Activated CD4-positive, alpha-beta T cell treated with anti-CD3 and anti-CD28 coated beads, Interleukin-2, amount 50 U/mL, for 48 hours (primary cell): Measurements from ENCODE around the gene PAX8.

Source experiments
- DNase-seq, 2 experiments: peaks; one replicate each; pipeline ENCODE4 v3.0.0-alpha.2; 2020

Gene PAX8

GRCh38 chr2:113236367-113237159 is 42.2 kb downstream of the PAX8 start:
- no peak for DNase-seq

GRCh38 chr2:113235347-113236226 is 43.1 kb downstream of the PAX8 start:
- peak; percentile 59 to 68 for DNase-seq

GRCh38 chr2:113234721-113235346 is 43.9 kb downstream of the PAX8 start:
- DNase-seq = no peak

- DNase-seq = no peak
Observed at GRCh38 chr2:113233593-113234550, 44.8 kb downstream of the PAX8 start.

- no peak for DNase-seq
Observed at GRCh38 chr2:113232740-113233139, 46.0 kb downstream of the PAX8 start.

- DNase-seq = no peak
Observed at GRCh38 chr2:113232123-113232522, 46.6 kb downstream of the PAX8 start.

- no peak for DNase-seq
Observed at GRCh38 chr2:113231064-113231463, 47.7 kb downstream of the PAX8 start.

GRCh38 chr2:113230531-113230930 is 48.2 kb downstream of the PAX8 start:
- DNase-seq = no peak

- DNase-seq = no peak
Observed at GRCh38 chr2:113229795-113230194, 48.9 kb downstream of the PAX8 start.

- no peak for DNase-seq
Observed at GRCh38 chr2:113228991-113229716, 49.6 kb downstream of the PAX8 start.

GRCh38 chr2:113228351-113228750 is 50.4 kb downstream of the PAX8 start:
- no peak for DNase-seq

- no peak for DNase-seq
Observed at GRCh38 chr2:113227698-113228097, 51.0 kb downstream of the PAX8 start.

GRCh38 chr2:113227290-113227689 is 51.4 kb downstream of the PAX8 start:
- no peak for DNase-seq

GRCh38 chr2:113226462-113226861 is 52.3 kb downstream of the PAX8 start:
- no peak for DNase-seq

- no peak for DNase-seq
Observed at GRCh38 chr2:113225263-113226259, 53.2 kb downstream of the PAX8 start.

GRCh38 chr2:113224647-113225236 is 54.0 kb downstream of the PAX8 start:
- DNase-seq = no peak

GRCh38 chr2:113223813-113224212 is 54.9 kb downstream of the PAX8 start:
- DNase-seq = no peak

GRCh38 chr2:113221846-113222245 is 56.9 kb downstream of the PAX8 start:
- DNase-seq = no peak

- no peak for DNase-seq
Observed at GRCh38 chr2:113220970-113221708, 57.6 kb downstream of the PAX8 start.
